Smooth muscle cell (in vitro differentiated cells): ENCODE results near the gene CWC27. TPM values are rescaled to one million over a fixed set of nuclear protein-coding genes. Genes with fewer than 3 reads are reported as not detected.
"Not testable (repeated sequence)": the region's sequence is repeated elsewhere in the genome, so short reads cannot be mapped to it uniquely, and the experiment has no call there.

Experiments used
- DNase-seq: peaks from one replicate; lab custom pipeline; 2025; ENCODE audit not compliant: unreplicated experiment; lab: John Stamatoyannopoulos, UW
- H2AFZ ChIP-seq: fragments of 200-600 bp; sonication (generic); 2 replicates; pipeline ENCODE4 v1.6.0; 2016; ENCODE audit warnings: antibody characterized with exemption, low read depth, mild to moderate bottlenecking
- H3F3A ChIP-seq: fragments of 200-600 bp; sonication (generic); 2 replicates; pipeline ENCODE4 v1.6.0; 2017; ENCODE audit warnings: antibody characterized with exemption, low read depth
- H3K27ac ChIP-seq: fragments of 200-600 bp; sonication (generic); 2 replicates; pipeline ENCODE4 v1.5.1; 2016; ENCODE audit warnings: low read depth, mild to moderate bottlenecking
- H3K27me3 ChIP-seq: fragments of 200-600 bp; sonication (generic); 2 replicates; pipeline ENCODE4 v1.6.1; 2016; ENCODE audit warnings: low read depth, mild to moderate bottlenecking
- H3K36me3 ChIP-seq: fragments of 200-600 bp; sonication (generic); 2 replicates; pipeline ENCODE4 v1.5.1; 2016; ENCODE audit warnings: low read depth
- H3K4me1 ChIP-seq: fragments of 200-600 bp; sonication (generic); 2 replicates; pipeline ENCODE4 v1.5.1; 2016; ENCODE audit warnings: low read depth
- H3K4me2 ChIP-seq: fragments of 200-600 bp; sonication (generic); 2 replicates; pipeline ENCODE4 v1.6.0; 2016; ENCODE audit warnings: mild to moderate bottlenecking
- H3K4me3 ChIP-seq: fragments of 200-600 bp; sonication (generic); 2 replicates; pipeline ENCODE4 v1.5.1; 2016; ENCODE audit warnings: mild to moderate bottlenecking
- H3K79me2 ChIP-seq: fragments of 200-600 bp; sonication (generic); 2 replicates; pipeline ENCODE4 v1.6.0; 2016; ENCODE audit warnings: low read depth, mild to moderate bottlenecking
- H3K9ac ChIP-seq: fragments of 200-600 bp; sonication (generic); 2 replicates; pipeline ENCODE4 v1.6.0; 2016; ENCODE audit warnings: low read depth
- H3K9me3 ChIP-seq: fragments of 200-600 bp; sonication (generic); replicated peaks from 2 replicates; pipeline ENCODE4 v1.5.1; 2016; ENCODE audit warnings: low read depth
- H4K20me1 ChIP-seq: fragments of 200-600 bp; sonication (generic); 2 replicates; pipeline ENCODE4 v1.6.0; 2016; ENCODE audit warnings: low read depth
- CTCF ChIP-seq: fragments of 200-600 bp; sonication (generic); IDR thresholded peaks from 2 replicates; pipeline ENCODE4 v1.5.1; 2017; ENCODE audit warnings: borderline replicate concordance, mild to moderate bottlenecking, antibody characterized with exemption; ENCODE audit not compliant: insufficient read depth, poor library complexity, severe bottlenecking
- WGBS: methylation state at CpG from one replicate; pipeline ENCODE4 v1.1.7; 2016; ENCODE audit warnings: low lambda C conversion rate; 5-methylcytosine and 5-hydroxymethylcytosine counted together
- polyA plus RNA-seq: library from polyadenylated mRNA; unstranded; fragments of >200 nt; fragmentation: Nextera tagmentation; extraction: Ambion mirVana; gene quantifications from 2 replicates; pipeline ENCODE4 v1.2.1, GENCODE V29; 2016
- total RNA-seq: library from RNA; depleted of rRNA; stranded (reverse); fragments of >200 nt; gene quantifications from 2 replicates; pipeline ENCODE4 v1.2.3, GENCODE V29; 2014

CWC27 gene
- total and polyA plus RNA-seq, 2 experiments from 2014 or later, result 34.6 to 40.8 TPM

- Histone ChIP-seq H3K4me1 (no peaks in the 10 kb centered on the region), H2AFZ (no peak overlapping the region), H3K27ac (no peak overlapping the region), H3F3A (no peaks in the 10 kb centered on the region), H3K4me2 (no peak overlapping the region), H3K27me3 (no peaks in the 10 kb centered on the region), H4K20me1 (no peaks in the 10 kb centered on the region), H3K9ac (no peak overlapping the region), H3K9me3 (no peaks in the 10 kb centered on the region), H3K36me3 (no peaks in the 10 kb centered on the region), H3K4me3 (no peak overlapping the region), H3K79me2 (no peaks in the 10 kb centered on the region)
- no peak for TF ChIP-seq CTCF
- no peak for DNase-seq
Observed at GRCh38 chr5:64822320-64822719, 53.6 kb downstream of the CWC27 start.

GRCh38 chr5:64826541-64826940 lies 57.8 kb downstream of the CWC27 start:
- H3K9me3 ChIP-seq, result no peaks in the 10 kb centered on the region
- no peaks in the 10 kb centered on the region for H4K20me1 ChIP-seq
- WGBS, result 100% methylated on average over 1 of the region's 1 CpG
- H3K4me1 ChIP-seq, result no peaks in the 10 kb centered on the region
- no peak overlapping the region for H3K9ac ChIP-seq
- DNase-seq, result no peak
- H3K36me3 ChIP-seq, result peaks cover 6% of the 10 kb centered on the region
- H3K27ac ChIP-seq, result no peak overlapping the region
- H3K79me2 ChIP-seq, result no peaks in the 10 kb centered on the region
- TF ChIP-seq CTCF, result no peak
- H3K4me3 ChIP-seq, result no peak overlapping the region
- no peaks in the 10 kb centered on the region for H3F3A ChIP-seq
- H3K27me3 ChIP-seq, result no peaks in the 10 kb centered on the region
- H2AFZ ChIP-seq, result no peak overlapping the region
- no peak overlapping the region for H3K4me2 ChIP-seq

- WGBS, result 95% methylated on average over 4 of the region's 4 CpGs
- H3F3A ChIP-seq, result no peaks in the 10 kb centered on the region
- DNase-seq, result no peak
Observed at GRCh38 chr5:64827703-64828102, 59.0 kb downstream of the CWC27 start.

GRCh38 chr5:64830650-64831049 lies 61.9 kb downstream of the CWC27 start:
- not testable (repeated sequence) for H3K79me2 ChIP-seq, H3K4me3 ChIP-seq, H3K36me3 ChIP-seq, H3K9me3 ChIP-seq, H3K27ac ChIP-seq, DNase-seq, H3K4me2 ChIP-seq, H3K4me1 ChIP-seq, H4K20me1 ChIP-seq, H3K27me3 ChIP-seq, H2AFZ ChIP-seq, H3F3A ChIP-seq, H3K9ac ChIP-seq

More at GRCh38 chr5:64827703-64828102, 59.0 kb downstream of the CWC27 start:
- H3K9me3 ChIP-seq, result no peaks in the 10 kb centered on the region
- no peak overlapping the region for H3K4me2 ChIP-seq
- no peak for TF ChIP-seq CTCF
- H3K79me2 ChIP-seq, result no peaks in the 10 kb centered on the region
- no peak overlapping the region for H3K27ac ChIP-seq
- H3K27me3 ChIP-seq, result no peaks in the 10 kb centered on the region
- no peaks in the 10 kb centered on the region for H4K20me1 ChIP-seq
- H3K4me3 ChIP-seq, result no peak overlapping the region
- no peak overlapping the region for H3K9ac ChIP-seq
- no peak overlapping the region for H2AFZ ChIP-seq
- H3K4me1 ChIP-seq, result no peaks in the 10 kb centered on the region
- H3K36me3 ChIP-seq, result peaks cover 6% of the 10 kb centered on the region
